CD4-positive, alpha-beta T cell treated with Interleukin-15 for 4 hours (primary cell): ENCODE measurements around the gene CD74.

Experiments used
- DNase-seq: peaks from one replicate; pipeline ENCODE4 v3.0.0-alpha.2; 2020; ENCODE audit warnings: low spot score

CD74 gene

DNA sequence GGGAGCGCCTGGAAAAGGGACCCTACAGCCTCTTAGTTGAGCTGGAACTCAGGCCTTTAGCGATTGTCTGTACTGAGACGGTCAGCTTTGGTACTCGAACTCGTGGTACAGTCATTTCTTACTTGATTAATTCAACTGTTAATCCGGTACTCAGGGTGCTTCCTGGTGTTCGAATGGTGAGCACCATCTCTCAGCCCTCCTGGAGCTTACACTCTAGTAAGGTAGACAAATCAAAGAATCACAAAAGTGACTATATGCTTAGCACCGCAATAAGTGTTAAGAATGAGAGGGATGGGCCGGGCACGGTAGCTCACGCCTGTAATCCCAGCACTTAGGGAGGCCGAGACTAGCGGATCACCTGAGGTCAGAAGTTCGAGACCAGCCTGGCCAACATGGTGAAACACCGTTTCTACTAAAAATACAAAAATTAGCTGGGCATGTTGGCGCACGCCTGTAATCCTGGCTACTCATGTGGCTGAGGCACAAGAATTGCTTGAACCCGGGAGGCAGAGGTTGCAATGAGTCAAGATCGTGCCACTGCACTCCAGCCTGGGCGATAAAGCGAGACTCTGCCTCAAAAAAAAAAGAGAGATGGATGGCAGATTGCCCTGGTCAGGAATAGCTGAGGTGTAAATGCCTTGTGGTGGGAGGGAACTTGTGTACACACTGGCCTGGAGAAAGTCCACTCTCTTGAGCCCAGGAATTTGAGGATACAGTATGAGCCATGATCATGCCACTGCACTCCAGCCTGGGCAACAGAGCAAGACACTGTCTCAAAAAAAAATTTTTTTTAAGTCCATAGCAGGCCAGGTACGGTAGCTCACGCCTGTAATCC, 54.2 kb downstream of the CD74 start:
- DNase-seq, result no peak

DNA sequence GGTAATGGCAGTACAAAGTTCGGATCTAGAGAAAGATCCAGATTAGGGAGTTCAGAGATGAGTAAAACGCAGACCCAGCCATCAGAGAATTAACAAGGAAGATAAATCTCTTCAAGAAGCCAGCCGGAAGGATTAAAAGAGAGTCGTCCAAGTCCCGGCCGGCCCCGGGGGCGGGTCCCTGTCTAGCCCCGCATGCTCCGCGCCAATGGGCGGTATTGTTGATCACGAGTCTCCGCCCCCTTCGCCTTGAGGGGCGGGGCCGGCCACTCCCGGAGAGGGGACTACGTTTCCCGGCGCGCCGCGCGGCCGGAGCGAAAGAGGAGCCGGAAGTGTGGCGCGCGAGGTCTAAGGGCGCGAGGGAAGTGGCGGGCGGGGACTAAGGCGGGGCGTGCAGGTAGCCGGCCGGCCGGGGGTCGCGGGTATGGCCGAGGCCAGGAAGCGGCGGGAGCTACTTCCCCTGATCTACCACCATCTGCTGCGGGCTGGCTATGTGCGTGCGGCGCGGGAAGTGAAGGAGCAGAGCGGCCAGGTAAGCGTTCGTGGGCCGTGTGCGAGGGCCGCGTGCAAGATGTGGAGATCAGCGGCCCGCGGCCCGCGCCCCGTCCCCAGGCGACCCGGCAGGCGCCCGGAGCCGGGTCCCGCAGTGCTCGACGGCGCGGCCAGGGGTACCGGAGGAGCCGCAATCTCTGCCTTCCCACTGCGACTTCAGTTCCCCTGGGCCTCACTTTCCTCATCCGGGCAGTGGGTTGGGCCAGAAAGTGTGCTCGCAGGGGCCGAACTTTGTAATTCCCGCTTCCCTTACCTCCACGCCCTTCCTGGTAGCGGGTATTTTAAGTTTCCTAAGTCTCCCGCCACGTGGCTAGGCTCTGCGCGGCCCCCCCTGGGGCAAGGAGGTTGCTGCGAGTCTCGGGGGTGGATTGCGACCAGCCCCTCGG, 55.1 kb downstream of the CD74 start, which contains the start of gene TCOF1:
Gene TCOF1 (plus strand): TSS at position 372 of the 935 bp plus-strand sequence. CDS start 50 bp downstream, at position 422.
- DNase-seq, result peak; percentile 97

DNA sequence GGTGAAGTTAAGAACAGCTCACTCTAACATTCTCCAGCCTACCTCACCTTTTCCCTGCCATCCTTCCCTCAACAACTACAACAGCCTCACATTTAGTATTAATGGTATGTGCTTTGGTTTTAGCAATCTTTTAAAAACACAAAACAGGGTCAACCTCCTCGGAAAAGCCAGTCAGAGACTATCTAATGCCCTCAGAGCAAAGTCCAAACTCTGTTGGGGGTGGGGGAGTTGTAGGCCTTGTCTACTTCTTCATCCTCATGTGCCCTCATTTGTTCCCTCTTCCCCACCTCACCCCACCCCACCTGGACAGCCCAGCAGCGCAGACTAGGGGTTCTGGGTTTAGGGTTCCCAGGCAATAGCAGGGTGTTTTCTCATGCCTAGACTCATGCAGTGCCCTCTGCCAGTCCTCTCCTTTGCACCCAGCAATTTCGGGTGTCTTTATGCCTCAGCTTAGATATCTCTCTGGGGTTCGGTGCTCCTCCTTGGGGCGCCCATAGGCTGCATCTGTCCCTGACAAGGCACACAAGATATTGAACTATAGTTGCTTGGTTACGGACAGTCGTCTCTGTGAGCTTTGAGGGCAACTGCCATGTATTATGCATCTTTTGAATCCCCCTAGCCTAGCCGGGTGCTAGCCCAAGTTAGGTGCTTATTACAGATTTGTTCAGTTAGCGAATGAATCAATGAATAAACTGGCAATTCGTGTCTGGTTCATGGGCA, 56.0 kb downstream of the CD74 start:
- no peak for DNase-seq

DNA sequence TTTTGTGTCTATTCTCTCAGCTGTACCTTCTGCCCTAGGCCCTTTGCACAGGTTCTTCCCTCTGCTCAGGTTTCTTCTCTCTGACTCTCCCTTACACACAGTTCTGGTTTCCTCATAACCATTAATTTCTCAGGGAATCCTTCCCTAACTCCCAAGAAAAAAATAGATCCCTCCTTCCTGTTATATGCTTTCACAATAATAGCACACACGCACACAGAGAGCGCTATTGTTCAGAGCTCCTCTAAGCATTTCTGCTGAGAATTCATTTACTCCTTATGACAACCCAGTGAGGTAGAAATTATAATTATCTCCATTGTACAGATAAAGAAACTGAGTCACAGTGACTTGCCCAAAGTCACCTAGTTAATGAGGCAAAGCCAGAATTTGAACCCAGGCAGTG, 56.9 kb downstream of the CD74 start:
- DNase-seq, result no peak

DNA sequence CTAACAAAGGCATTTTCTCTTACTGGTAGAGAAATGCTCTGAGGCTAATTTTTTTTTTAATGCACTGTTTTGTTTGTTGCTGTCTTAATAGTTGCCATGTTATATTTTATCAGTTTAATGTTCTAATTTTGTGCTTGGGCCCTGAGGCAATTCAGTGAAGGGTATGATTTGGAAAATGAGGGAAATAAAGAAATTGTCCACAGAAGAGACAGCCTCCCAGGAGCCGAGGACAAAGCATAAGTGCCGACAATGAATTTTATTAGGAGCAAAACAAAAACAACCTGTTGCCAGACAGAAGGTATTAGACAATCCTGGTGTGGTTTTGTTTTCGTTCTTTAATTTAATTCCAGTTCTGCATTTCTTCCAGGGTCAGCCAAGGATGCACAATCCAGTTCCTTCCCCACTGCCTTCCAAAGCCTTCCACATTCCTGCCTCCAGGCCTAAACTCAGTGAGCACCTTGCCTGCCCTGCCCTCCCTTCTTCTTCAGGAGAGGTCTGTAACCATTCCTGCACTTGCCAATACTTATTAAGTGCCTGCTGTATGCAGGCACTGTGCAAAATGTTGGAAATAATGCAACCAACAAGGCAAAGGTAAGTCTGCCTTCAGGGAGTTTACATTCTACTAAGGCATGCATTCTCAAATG, 59.6 kb downstream of the CD74 start:
- DNase-seq, result no peak

DNA sequence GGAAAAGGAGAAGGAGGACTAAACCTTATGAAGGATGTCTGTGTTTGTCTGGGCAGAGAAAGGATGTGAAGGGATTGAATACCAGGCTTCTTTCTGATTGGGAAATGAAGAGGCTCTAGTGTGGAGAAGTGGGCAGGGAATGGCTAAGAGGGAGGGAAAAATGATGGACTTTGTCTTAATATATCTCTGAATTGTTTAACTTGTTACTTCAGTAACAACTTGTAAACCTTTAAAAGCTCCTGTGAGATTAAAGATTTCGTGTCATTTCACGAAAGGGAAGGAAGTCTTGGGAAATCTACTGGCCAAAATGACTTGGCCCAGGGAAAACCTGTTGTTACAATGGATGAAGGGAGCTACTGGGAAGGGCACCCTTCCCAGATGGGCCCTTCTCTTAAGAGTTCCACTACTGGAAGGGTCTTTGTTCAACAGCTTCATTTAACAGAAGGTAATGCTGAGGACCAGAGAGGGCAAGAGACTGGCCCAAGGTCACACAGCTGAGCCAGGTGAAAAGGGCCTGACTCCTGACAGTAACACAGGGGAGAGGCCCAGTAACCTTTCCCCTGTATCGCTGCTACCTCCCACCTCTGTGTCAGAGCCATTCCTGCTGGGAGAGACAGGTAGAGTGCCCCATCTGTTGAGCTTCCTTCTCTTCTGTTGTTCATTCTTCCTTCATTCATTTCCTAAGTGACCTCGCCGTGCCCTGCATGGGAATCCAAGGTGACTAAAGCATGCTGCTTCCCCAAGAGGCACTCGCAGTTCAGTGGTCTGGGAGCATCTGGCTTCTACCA, 60.3 kb downstream of the CD74 start:
- DNase-seq, result no peak
